GM10266 (cell line): ENCODE measurements around the gene C15orf62.

Source experiments
- DNase-seq: peaks from one replicate; pipeline ENCODE4 v3.0.0; 2012; ENCODE audit errors: extremely low spot score
- CTCF ChIP-seq: IDR thresholded peaks from 2 replicates; pipeline ENCODE4 v1.5.1; 2012; ENCODE audit warnings: mild to moderate bottlenecking, low read depth; ENCODE audit not compliant: control insufficient read depth, insufficient read depth; ENCODE audit errors: missing control alignments

C15orf62 gene

GRCh38 chr15:40772014-40772413 is 2.2 kb downstream of the C15orf62 start:
- TF ChIP-seq CTCF = no peak

GRCh38 chr15:40773496-40773895 is 3.7 kb downstream of the C15orf62 start:
- TF ChIP-seq CTCF = no peak
- no peak for DNase-seq

More at GRCh38 chr15:40772014-40772413, 2.2 kb downstream of the C15orf62 start:
- DNase-seq = no peak

- no peak for TF ChIP-seq CTCF
- DNase-seq = no peak
Measured at GRCh38 chr15:40773902-40774301, 4.1 kb downstream of the C15orf62 start.

GRCh38 chr15:40775007-40775406 is 5.2 kb downstream of the C15orf62 start:
- no peak for DNase-seq
- no peak for TF ChIP-seq CTCF

- TF ChIP-seq CTCF = no peak
- no peak for DNase-seq
Measured at GRCh38 chr15:40775740-40776536, 6.2 kb downstream of the C15orf62 start.

GRCh38 chr15:40776537-40777141 is 6.9 kb downstream of the C15orf62 start:
- no peak for DNase-seq
- TF ChIP-seq CTCF = no peak

GRCh38 chr15:40782609-40783227 is 12.9 kb downstream of the C15orf62 start:
- DNase-seq = peak; percentile 68
- peak; percentile 95 for TF ChIP-seq CTCF
